ENCODE measurements around the gene PCNX3. TPM values are rescaled to one million over a fixed set of nuclear protein-coding genes. Genes with fewer than 3 reads are reported as not detected.
A peak's percentile ranks its signal among the peaks of the same experiment; 100 is the strongest.

The PCNX3 gene
- total and polyA plus RNA-seq, 10 of the 15 experiments (the other 5 are each of a cell fraction or from before 2014, with no cell fraction given), result 0.03 to 46.6 (median 8.4) TPM

DNA sequence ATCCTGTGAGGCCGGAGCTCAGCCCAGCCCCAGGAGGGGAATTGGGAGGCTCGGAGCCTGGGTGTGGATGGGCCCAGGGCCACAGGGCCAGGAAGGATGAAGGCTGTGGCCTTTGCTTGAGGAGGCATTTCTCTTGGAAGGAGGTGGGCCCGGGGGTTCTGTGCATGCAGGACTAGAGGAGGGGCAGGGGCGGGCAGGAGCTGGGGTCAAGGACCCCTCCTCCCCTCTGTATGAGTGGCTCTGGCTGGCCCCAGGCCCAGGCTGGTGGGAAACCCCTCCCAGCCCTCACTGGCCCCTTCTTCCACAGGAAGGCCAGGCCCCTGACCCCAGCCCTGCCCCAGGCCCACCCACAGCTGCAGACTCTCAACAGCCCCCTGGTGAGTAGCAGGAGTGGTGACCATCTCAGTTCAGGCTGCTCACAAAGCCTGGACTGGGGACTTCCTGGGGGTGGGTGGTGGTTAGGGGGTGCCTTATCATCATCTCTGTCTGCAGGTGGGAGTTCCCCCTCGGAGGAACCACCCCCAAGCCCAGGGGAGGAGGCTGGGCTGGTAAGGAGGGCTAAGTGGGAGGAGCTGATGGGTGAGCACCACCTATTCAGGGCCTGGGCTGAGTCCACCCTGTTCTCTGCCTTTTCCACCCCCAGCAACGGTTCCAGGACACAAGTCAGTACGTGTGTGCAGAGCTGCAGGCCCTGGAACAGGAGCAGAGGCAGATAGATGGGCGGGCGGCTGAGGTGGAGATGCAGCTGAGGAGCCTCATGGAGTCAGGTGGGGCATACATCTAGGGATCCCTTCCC is 25.9 kb upstream of the PCNX3 start (continued):
- TF ChIP-seq, protein P1, sequence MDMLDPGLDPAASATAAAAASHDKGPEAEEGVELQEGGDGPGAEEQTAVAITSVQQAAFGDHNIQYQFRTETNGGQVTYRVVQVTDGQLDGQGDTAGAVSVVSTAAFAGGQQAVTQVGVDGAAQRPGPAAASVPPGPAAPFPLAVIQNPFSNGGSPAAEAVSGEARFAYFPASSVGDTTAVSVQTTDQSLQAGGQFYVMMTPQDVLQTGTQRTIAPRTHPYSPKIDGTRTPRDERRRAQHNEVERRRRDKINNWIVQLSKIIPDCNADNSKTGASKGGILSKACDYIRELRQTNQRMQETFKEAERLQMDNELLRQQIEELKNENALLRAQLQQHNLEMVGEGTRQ (IDR thresholded peaks at IDR 0.05; ENCODE audit: borderline replicate concordance, low read depth, low read length), result no peak
- TF ChIP-seq, protein P2, sequence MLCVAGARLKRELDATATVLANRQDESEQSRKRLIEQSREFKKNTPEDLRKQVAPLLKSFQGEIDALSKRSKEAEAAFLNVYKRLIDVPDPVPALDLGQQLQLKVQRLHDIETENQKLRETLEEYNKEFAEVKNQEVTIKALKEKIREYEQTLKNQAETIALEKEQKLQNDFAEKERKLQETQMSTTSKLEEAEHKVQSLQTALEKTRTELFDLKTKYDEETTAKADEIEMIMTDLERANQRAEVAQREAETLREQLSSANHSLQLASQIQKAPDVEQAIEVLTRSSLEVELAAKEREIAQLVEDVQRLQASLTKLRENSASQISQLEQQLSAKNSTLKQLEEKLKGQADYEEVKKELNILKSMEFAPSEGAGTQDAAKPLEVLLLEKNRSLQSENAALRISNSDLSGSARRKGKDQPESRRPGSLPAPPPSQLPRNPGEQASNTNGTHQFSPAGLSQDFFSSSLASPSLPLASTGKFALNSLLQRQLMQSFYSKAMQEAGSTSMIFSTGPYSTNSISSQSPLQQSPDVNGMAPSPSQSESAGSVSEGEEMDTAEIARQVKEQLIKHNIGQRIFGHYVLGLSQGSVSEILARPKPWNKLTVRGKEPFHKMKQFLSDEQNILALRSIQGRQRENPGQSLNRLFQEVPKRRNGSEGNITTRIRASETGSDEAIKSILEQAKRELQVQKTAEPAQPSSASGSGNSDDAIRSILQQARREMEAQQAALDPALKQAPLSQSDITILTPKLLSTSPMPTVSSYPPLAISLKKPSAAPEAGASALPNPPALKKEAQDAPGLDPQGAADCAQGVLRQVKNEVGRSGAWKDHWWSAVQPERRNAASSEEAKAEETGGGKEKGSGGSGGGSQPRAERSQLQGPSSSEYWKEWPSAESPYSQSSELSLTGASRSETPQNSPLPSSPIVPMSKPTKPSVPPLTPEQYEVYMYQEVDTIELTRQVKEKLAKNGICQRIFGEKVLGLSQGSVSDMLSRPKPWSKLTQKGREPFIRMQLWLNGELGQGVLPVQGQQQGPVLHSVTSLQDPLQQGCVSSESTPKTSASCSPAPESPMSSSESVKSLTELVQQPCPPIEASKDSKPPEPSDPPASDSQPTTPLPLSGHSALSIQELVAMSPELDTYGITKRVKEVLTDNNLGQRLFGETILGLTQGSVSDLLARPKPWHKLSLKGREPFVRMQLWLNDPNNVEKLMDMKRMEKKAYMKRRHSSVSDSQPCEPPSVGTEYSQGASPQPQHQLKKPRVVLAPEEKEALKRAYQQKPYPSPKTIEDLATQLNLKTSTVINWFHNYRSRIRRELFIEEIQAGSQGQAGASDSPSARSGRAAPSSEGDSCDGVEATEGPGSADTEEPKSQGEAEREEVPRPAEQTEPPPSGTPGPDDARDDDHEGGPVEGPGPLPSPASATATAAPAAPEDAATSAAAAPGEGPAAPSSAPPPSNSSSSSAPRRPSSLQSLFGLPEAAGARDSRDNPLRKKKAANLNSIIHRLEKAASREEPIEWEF (IDR thresholded peaks at IDR 0.05; ENCODE audit: insufficient replicate concordance, low read depth, low read length), result no peak
- TF ChIP-seq RAD21 (IDR thresholded peaks at IDR 0.05; ENCODE audit: insufficient read depth, low read depth, low read length), result 0 out of 2 replicates have a peak, but pooled peaks have one; percentile 13
- no peak for TF ChIP-seq EED (IDR thresholded peaks at IDR 0.05; ENCODE audit: low read depth)
- TF ChIP-seq, protein P3, sequence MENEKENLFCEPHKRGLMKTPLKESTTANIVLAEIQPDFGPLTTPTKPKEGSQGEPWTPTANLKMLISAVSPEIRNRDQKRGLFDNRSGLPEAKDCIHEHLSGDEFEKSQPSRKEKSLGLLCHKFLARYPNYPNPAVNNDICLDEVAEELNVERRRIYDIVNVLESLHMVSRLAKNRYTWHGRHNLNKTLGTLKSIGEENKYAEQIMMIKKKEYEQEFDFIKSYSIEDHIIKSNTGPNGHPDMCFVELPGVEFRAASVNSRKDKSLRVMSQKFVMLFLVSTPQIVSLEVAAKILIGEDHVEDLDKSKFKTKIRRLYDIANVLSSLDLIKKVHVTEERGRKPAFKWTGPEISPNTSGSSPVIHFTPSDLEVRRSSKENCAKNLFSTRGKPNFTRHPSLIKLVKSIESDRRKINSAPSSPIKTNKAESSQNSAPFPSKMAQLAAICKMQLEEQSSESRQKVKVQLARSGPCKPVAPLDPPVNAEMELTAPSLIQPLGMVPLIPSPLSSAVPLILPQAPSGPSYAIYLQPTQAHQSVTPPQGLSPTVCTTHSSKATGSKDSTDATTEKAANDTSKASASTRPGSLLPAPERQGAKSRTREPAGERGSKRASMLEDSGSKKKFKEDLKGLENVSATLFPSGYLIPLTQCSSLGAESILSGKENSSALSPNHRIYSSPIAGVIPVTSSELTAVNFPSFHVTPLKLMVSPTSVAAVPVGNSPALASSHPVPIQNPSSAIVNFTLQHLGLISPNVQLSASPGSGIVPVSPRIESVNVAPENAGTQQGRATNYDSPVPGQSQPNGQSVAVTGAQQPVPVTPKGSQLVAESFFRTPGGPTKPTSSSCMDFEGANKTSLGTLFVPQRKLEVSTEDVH (IDR thresholded peaks at IDR 0.05; ENCODE audit: low read depth, partially characterized antibody), result no peak
- TF ChIP-seq, protein P4, sequence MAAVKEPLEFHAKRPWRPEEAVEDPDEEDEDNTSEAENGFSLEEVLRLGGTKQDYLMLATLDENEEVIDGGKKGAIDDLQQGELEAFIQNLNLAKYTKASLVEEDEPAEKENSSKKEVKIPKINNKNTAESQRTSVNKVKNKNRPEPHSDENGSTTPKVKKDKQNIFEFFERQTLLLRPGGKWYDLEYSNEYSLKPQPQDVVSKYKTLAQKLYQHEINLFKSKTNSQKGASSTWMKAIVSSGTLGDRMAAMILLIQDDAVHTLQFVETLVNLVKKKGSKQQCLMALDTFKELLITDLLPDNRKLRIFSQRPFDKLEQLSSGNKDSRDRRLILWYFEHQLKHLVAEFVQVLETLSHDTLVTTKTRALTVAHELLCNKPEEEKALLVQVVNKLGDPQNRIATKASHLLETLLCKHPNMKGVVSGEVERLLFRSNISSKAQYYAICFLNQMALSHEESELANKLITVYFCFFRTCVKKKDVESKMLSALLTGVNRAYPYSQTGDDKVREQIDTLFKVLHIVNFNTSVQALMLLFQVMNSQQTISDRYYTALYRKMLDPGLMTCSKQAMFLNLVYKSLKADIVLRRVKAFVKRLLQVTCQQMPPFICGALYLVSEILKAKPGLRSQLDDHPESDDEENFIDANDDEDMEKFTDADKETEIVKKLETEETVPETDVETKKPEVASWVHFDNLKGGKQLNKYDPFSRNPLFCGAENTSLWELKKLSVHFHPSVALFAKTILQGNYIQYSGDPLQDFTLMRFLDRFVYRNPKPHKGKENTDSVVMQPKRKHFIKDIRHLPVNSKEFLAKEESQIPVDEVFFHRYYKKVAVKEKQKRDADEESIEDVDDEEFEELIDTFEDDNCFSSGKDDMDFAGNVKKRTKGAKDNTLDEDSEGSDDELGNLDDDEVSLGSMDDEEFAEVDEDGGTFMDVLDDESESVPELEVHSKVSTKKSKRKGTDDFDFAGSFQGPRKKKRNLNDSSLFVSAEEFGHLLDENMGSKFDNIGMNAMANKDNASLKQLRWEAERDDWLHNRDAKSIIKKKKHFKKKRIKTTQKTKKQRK (IDR thresholded peaks at IDR 0.05; ENCODE audit: low read depth, low read length), result no peak
- TF ChIP-seq GABPA (IDR thresholded peaks at IDR 0.05; ENCODE audit: low read depth), result no peak
- TF ChIP-seq POLR2AphosphoS2 (IDR thresholded peaks at IDR 0.05; ENCODE audit: low read depth, low read length), result no peak
- TF ChIP-seq ZNF217 (IDR thresholded peaks at IDR 0.05), result no peak
- TF ChIP-seq, protein P5, sequence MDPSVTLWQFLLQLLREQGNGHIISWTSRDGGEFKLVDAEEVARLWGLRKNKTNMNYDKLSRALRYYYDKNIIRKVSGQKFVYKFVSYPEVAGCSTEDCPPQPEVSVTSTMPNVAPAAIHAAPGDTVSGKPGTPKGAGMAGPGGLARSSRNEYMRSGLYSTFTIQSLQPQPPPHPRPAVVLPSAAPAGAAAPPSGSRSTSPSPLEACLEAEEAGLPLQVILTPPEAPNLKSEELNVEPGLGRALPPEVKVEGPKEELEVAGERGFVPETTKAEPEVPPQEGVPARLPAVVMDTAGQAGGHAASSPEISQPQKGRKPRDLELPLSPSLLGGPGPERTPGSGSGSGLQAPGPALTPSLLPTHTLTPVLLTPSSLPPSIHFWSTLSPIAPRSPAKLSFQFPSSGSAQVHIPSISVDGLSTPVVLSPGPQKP (IDR thresholded peaks at IDR 0.05; ENCODE audit: low read depth, low read length), result no peak
- no peak for TF ChIP-seq ZNF384 (IDR thresholded peaks at IDR 0.05; ENCODE audit: borderline replicate concordance, low read depth, low read length)
- no peak for TF ChIP-seq SREBF1 (IDR thresholded peaks at IDR 0.05; ENCODE audit: low read length)
- TF ChIP-seq, protein P6, sequence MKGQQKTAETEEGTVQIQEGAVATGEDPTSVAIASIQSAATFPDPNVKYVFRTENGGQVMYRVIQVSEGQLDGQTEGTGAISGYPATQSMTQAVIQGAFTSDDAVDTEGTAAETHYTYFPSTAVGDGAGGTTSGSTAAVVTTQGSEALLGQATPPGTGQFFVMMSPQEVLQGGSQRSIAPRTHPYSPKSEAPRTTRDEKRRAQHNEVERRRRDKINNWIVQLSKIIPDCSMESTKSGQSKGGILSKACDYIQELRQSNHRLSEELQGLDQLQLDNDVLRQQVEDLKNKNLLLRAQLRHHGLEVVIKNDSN (IDR thresholded peaks at IDR 0.05; ENCODE audit: borderline replicate concordance, extremely low read length, insufficient read depth, low read depth, low read length), result no peak
